GM18858 (cell line): Measurements from ENCODE around the gene S100A14.

Experiments
- ATAC-seq: cut with Tn5 transposase; IDR thresholded peaks from one replicate; pipeline ENCODE4 v1.9.1; 2021; ENCODE audit not compliant: unreplicated experiment

The S100A14 gene

DNA sequence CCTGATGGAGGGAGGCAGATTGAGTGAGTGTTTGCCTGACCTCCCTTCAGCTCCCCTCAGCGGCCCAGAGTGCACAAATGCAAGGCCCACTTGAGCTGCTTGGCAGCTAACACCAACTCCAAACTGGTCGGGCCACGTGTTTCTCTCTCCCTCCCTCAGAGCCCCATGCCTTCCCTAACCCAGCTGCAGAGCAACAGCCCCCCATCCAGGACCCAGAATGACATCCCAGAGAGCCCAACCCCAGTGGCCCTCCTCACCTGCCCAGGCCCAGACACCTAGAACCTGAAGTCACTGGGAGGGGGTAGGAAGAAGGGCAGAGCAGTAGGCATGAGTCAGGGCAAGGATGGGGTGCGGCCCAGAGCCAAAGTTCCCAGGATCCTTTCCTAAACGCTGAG lies 789 bp upstream of the S100A14 start:
- no peak for ATAC-seq

DNA sequence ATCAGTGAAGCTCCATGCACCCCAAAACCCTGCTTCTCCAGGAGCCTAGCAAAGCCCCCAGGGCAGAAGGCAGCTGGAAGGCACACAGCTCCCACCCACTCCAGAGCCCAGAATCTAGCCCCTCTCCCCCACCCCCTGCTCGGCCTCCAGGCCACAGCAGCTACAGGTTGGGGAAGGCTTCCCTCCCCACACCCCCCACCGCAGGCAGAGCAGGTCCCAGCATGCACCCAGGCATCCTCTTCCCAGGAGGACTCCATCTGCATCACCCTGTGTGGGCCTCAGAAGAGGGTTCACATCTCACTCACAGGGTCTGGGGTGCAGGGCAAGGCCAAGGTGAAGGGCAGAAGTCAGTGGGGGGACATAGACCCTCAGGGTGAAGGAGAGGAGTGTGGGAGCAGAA lies 719 bp downstream of the S100A14 start:
- no peak for ATAC-seq

DNA sequence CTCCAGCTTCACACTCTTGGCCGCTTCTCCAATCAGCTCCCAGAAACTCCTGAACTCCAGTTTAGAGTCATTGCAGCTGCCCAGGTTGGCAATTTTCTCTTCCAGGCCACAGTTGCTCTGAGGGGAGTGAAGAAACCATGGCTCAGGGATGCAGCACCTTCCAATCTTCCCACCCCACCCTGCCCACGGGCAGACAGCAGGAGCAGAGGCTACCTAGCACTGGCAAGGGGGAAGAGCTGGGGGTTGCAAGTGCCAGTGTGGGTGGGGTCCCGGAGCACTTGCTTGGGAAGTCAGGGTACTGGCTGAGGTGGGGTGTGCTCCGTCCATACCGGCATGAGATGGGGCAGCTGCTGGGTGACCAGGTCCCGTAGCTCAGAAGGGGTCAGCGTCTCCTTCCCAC lies 1.2 kb downstream of the S100A14 start:
- ATAC-seq = no peak

DNA sequence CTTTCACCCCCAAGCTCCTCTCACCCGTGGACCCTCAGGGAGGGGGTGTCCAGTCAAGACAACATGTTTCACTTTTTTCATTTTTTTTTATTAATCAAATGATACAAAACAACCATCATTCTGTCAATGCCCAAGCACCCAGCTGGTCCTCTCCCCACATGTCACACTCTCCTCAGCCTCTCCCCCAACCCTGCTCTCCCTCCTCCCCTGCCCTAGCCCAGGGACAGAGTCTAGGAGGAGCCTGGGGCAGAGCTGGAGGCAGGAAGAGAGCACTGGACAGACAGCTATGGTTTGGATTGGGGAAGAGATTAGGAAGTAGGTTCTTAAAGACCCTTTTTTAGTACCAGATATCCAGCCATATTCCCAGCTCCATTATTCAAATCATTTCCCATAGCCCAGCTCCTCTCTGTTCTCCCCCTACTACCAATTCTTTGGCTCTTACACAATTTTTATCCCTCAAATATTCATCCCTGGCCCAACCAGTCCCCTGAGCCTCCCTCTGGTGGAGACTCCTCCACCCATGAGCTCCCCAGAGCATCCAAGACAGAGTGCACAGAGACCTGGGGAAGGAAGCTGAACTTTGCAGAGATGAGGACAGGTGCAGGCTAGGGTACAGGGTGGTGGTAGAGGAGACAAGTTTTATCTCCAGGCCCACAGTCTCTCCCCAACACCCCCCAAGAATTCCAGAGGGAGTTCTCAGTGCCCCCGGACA lies 1.8 kb downstream of the S100A14 start:
- ATAC-seq = no peak

GRCh38 chr1:153613406-153613805 lies 2.7 kb downstream of the S100A14 start:
- ATAC-seq = no peak

- no peak for ATAC-seq
These were observed 3.3 kb downstream of the S100A14 start, which contains the start of gene S100A16 for GRCh38 chr1:153612755-153613331. Gene S100A16 (minus strand): TSS chr1:153613137. CDS start chr1:153608151, 4,986 bp downstream.

- no peak for ATAC-seq
These were observed 3.9 kb downstream of the S100A14 start for GRCh38 chr1:153612111-153612754.

DNA sequence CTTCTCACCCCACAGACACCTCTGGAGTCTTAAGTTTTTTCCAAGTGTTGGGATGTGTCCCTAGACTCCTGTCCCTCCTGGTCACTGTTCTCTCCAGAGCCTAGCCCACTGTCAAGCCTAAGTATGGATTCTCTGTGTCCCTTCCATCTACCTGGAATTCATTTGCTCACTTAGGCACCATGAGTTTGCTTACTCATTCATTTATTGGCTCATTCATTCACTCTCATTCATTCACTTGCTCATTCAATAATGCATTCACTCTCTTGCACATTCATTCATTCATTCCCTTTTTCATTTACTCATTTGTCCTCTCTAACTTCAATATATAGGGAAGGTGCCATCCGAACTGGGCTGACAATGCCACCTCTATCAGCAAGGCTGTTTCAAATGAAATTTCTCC lies 4.8 kb downstream of the S100A14 start:
- ATAC-seq = no peak

GRCh38 chr1:153610811-153611301 lies 5.3 kb downstream of the S100A14 start:
- ATAC-seq = no peak

DNA sequence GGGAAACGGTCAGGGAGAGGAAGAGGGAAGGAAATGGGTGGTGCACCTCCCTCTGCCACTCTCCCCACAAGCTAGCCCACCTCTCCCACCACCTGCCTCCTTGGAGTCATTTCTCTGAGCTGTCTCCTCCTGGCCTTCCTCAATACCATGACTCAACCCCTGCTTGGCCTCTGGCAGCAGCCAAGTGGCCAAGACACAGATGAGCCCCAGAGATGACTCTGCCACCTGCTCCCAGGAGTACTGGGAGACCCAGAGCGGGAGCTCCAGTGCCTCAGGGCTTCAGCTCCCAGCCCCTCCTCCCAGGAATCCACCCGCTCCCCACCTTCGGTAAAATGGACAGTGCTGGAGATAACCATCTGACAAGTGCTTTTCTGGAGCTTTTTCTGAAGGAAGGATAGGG lies 5.8 kb downstream of the S100A14 start:
- no peak for ATAC-seq

- ATAC-seq = no peak
These were observed 6.6 kb downstream of the S100A14 start for GRCh38 chr1:153609585-153609907.

DNA sequence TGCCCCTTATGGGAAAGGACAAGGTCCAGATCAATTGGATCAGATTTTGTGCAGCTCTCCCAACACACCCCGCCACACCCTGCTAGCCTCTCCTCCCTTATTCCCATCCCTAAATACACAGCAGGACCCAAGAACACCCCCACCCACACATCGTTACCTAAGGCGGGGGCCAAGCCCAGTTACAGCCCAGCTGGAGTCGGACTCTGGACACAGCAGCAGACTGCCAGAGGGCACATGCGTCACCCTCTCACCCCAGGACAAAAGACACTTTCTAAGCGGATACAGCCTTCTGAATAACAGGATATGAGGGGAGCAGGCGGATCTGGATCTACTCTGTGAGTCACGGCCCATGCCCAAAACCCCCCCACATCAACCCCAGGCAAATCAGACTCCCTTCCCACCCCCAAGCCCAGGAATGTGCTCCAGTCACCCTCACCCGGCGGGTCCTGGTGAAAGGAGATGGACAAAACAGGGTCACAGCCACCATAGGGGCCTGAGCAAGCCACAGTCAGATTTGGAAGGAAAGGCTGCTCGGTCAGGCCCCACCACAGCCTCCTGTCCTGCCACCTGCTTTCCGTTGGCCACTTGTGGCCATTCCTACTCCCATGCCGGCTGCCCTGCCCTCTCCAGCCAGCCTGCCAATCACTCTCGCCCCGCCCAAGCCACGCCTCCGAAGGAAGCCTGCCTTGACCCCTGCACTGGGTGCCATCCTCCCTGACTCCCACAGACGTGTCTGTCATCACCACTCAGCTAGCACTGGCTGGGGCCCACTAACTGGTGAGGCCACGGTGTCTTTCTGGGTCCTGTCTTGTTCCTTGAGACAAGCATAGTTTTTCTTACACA lies 7.2 kb downstream of the S100A14 start:
- ATAC-seq = no peak

DNA sequence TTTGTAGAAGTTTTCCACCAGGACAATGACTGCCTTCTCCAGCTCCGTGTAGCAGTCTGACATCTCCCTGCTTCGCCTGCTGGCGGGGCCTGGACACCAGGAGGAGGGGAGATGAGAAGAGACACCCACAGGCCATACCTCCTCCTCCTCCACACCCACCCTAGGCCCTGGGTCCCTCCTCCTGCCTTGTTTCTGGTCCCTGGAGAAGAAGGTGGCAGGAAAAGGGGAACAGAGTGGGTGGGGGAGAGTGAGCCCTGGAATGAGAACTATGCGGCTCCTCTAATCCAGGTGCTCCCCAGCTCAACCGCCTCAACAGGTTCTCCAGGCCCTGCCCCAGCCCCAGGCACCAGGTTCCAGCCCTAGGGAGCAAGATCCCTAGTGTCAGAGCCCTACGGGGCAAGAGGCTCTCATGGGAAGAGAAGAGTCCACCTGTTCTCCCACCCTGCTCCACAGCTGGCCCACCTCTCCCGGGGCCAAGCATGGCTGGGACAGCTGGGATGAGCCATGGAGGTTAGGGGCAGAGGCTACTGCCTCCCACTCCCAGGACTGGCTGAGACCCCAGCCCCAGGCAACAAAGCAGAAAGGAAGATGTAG lies 7.9 kb downstream of the S100A14 start:
- ATAC-seq = no peak

GRCh38 chr1:153607381-153607780 lies 8.7 kb downstream of the S100A14 start:
- no peak for ATAC-seq

DNA sequence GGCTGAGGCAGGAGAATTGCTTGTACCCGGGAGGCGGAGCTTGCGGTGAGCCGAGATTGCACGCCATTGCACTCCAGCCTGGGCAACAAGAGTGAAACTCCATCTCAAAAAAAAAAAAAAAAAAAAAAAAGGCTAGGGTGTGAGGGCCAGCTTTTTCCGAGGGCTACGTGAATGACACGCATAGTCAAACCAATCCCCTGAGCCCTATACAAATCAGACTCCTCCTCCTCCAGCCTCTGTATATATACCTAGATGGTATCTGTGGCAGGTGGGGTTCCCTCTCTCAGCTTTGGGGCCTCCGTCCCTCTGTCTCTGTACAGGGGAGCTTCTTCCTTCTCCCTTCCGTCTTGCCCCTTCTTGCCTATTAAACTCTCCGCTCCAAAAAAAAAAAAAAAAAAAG lies 9.9 kb downstream of the S100A14 start:
- no peak for ATAC-seq

GRCh38 chr1:153602749-153603148 lies 13.4 kb downstream of the S100A14 start:
- ATAC-seq = no peak

DNA sequence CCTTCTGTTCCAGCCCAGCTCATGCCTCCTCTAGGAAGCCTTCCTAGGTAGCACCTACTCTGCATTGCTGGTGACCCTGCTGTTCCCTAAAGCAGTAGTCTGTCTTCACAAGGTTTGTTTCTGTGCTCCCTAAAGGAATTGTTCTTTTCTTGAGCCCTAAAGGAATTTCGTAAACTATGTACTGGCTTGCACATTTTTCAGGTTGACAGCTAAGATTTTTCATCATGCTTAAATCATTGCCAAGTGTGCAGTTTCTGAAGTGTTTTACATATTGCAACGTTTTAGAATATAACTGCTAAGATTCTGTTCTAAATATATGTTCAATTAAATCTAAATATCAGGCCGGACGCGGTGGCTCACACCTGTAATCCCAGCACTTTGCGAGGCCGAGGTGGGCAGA lies 16.3 kb downstream of the S100A14 start:
- no peak for ATAC-seq

- peak; percentile 95 for ATAC-seq
These were observed 17.6 kb downstream of the S100A14 start for GRCh38 chr1:153598309-153599172.

DNA sequence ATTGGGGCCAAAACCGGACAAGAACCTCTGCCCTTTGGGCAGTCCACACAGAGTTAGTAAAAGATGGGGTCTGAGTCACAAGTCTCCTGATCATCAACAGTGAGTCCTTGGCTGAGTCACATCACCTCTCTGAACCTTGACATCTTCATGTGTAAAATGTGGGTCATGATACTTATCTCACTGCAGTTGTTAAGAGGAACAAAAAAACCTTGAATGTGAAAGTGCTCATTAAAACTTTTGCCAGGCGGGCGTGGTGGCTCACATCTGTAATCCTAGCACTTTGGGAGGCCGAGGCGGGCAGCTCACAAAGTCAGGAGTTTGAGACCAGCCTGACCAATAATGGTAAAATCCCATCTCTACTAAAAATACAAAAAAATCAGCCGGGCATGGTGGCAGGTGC lies 18.9 kb downstream of the S100A14 start:
- no peak for ATAC-seq

DNA sequence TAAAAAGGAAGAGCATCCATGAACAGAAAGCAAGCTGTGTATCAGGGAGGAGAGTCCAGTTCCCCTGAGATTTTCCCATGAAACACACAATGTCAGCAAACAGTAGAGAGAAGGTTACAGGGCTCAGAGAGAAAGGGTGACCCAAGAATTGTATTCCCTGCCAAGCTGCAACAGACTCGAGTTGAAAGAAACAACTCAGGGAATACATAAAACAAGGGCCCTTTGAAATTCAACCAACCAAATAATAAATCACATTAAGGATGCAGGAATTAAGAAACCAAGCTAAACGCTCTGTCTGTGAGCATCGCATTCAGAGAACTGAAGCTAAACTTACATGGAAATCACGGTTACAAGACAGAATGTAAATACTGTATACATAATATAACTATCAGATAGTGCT lies 23.4 kb downstream of the S100A14 start:
- ATAC-seq = no peak
